IMR-90 (cell line): Measurements from ENCODE around the gene DMRT1. TPM values are rescaled to one million over a fixed set of nuclear protein-coding genes. Genes with fewer than 3 reads are reported as not detected.

Experiments
- ATAC-seq: fragments of 200-7000 bp; cut with Tn5 transposase; 2 replicates; pipeline ENCODE4 v1.9.1; 2020; ENCODE audit warnings: low read depth, mild to moderate bottlenecking, moderate library complexity
- BruUV-seq: library from RNA; stranded (reverse); fragments of 400-500 nt; replicated peaks from 2 replicates; lab custom pipeline; 2021; lab: Mats Ljungman, UMichigan
- CTCF ChIA-PET: fragments of 300-600 bp; formaldehyde crosslinking; extraction: SDS; loops from one replicate; lab custom pipeline; 2021; ENCODE audit warnings: antibody characterized with exemption; lab: Yijun Ruan, JAX
- POLR2A ChIA-PET: fragments of 300-600 bp; sonication (Branson Sonifier 250); formaldehyde crosslinking; loops from one replicate; lab custom pipeline; 2022; ENCODE audit warnings: antibody characterized with exemption; ENCODE audit not compliant: unreplicated experiment; lab: Charles Lee
- DNase-seq: peaks from one replicate; pipeline ENCODE4 v3.0.0; 2013
- H2AFZ ChIP-seq: replicated peaks from 2 replicates; pipeline ENCODE3; 2013; ENCODE audit warnings: low read length, mild to moderate bottlenecking; ENCODE audit not compliant: poor library complexity
- H2AK5ac ChIP-seq: 2 replicates; pipeline ENCODE4 v1.6.1; 2013; ENCODE audit warnings: low read depth, low read length, inconsistent platforms
- H2AK9ac ChIP-seq: replicated peaks from 2 replicates; pipeline ENCODE3; 2013; ENCODE audit warnings: mild to moderate bottlenecking, low read depth, low read length, moderate library complexity; ENCODE audit not compliant: poor library complexity
- H2BK120ac ChIP-seq: 2 replicates; pipeline ENCODE4 v1.6.1; 2013; ENCODE audit warnings: low read depth, low read length, inconsistent platforms
- H2BK15ac ChIP-seq: 3 replicates; pipeline ENCODE4 v1.6.1; 2013; ENCODE audit warnings: low read depth, low read length, inconsistent platforms
- H2BK20ac ChIP-seq: 2 replicates; pipeline ENCODE4 v1.6.1; 2013; ENCODE audit warnings: low read depth, mild to moderate bottlenecking, inconsistent platforms, low read length, moderate library complexity
- H2BK5ac ChIP-seq: 2 replicates; pipeline ENCODE4 v1.6.1; 2013; ENCODE audit warnings: mild to moderate bottlenecking, low read depth, low read length, inconsistent platforms; ENCODE audit not compliant: poor library complexity, severe bottlenecking
- H3K14ac ChIP-seq: replicated peaks from 2 replicates; pipeline ENCODE4 v1.6.1; 2013; ENCODE audit warnings: low read depth, low read length, inconsistent platforms
- H3K18ac ChIP-seq: 2 replicates; pipeline ENCODE4 v1.6.1; 2013; ENCODE audit warnings: low read depth, low read length, control low read depth
- H3K23ac ChIP-seq: 2 replicates; pipeline ENCODE4 v1.6.1; 2013; ENCODE audit warnings: low read depth, low read length, inconsistent platforms
- H3K27ac ChIP-seq: 2 replicates; pipeline ENCODE4 v1.5.1; 2013; ENCODE audit warnings: mild to moderate bottlenecking, control low read depth, low read length; ENCODE audit not compliant: insufficient read depth
- H3K27me3 ChIP-seq: 2 replicates; pipeline ENCODE4 v1.6.1; 2013; ENCODE audit warnings: low read length; ENCODE audit not compliant: control insufficient read depth, insufficient read depth
- H3K36me3 ChIP-seq: 2 replicates; pipeline ENCODE4 v1.6.1; 2013; ENCODE audit warnings: low read length, mixed read lengths; ENCODE audit not compliant: control insufficient read depth, insufficient read depth
- H3K4ac ChIP-seq: 2 replicates; pipeline ENCODE4 v1.6.1; 2013; ENCODE audit warnings: low read depth, low read length, inconsistent platforms
- H3K4me1 ChIP-seq: 2 replicates; pipeline ENCODE4 v1.6.1; 2013; ENCODE audit warnings: low read length, mixed read lengths; ENCODE audit not compliant: control insufficient read depth, insufficient read depth
- H3K4me2 ChIP-seq: 2 replicates; pipeline ENCODE4 v1.6.1; 2013; ENCODE audit warnings: low read depth, mild to moderate bottlenecking, control low read depth, low read length, moderate library complexity
- H3K4me3 ChIP-seq: 2 replicates; pipeline ENCODE4 v1.5.1; 2013; ENCODE audit warnings: low read depth, mild to moderate bottlenecking, control low read depth, low read length, moderate library complexity; ENCODE audit not compliant: insufficient read depth
- H3K56ac ChIP-seq: 2 replicates; pipeline ENCODE4 v1.6.1; 2013; ENCODE audit warnings: low read length, inconsistent platforms; ENCODE audit not compliant: insufficient read depth; ENCODE audit errors: extremely low read depth
- H3K79me1 ChIP-seq, 2 experiments: 2 replicates each; pipeline ENCODE4 v1.6.1; 2013; ENCODE audit warnings: low read length in 2 of 2, inconsistent platforms in 1 of 2, low read depth in 1 of 2
- H3K9ac ChIP-seq: 2 replicates; pipeline ENCODE4 v1.6.1; 2013; ENCODE audit warnings: low read depth, low read length, control low read depth
- H3K9me1 ChIP-seq: 2 replicates; pipeline ENCODE4 v1.6.1; 2013; ENCODE audit warnings: low read length, inconsistent platforms; ENCODE audit not compliant: insufficient read depth
- H3K9me3 ChIP-seq: 2 replicates; pipeline ENCODE4 v1.6.1; 2013; ENCODE audit warnings: low read length; ENCODE audit not compliant: control insufficient read depth, insufficient read depth
- H4K20me1 ChIP-seq: 2 replicates; pipeline ENCODE4 v1.6.1; 2013; ENCODE audit warnings: low read length, inconsistent platforms; ENCODE audit not compliant: insufficient read depth
- H4K5ac ChIP-seq: 2 replicates; pipeline ENCODE4 v1.6.1; 2013; ENCODE audit warnings: mild to moderate bottlenecking, low read depth, low read length, control low read depth
- H4K8ac ChIP-seq, 2 experiments: 2 replicates each; pipeline ENCODE4 v1.6.1; 2013; ENCODE audit warnings: low read depth in 2 of 2, low read length in 2 of 2, control low read depth in 1 of 2, inconsistent platforms in 1 of 2
- H4K91ac ChIP-seq: 2 replicates; pipeline ENCODE4 v1.6.1; 2013; ENCODE audit warnings: low read depth, low read length, inconsistent platforms; ENCODE audit not compliant: insufficient read depth
- BHLHE40 ChIP-seq: fragments of 150-350 bp; IDR thresholded peaks from 2 replicates; pipeline ENCODE4 v1.6.1; 2016; ENCODE audit warnings: mild to moderate bottlenecking, low read depth, low read length
- FOS ChIP-seq: fragments of 150-350 bp; IDR thresholded peaks from 2 replicates; pipeline ENCODE4 v1.6.1; 2016; ENCODE audit warnings: low read depth, low read length
- MAZ ChIP-seq: IDR thresholded peaks from 2 replicates; pipeline ENCODE4 v1.6.1; 2012; ENCODE audit warnings: low read depth, mild to moderate bottlenecking, low read length, improper control_type of control experiment, moderate library complexity, borderline replicate concordance
- NFE2L2 ChIP-seq: fragments of 150-350 bp; IDR thresholded peaks from 2 replicates; pipeline ENCODE4 v1.6.1; 2016; ENCODE audit warnings: low read depth, mild to moderate bottlenecking, low read length
- POLR2A ChIP-seq: IDR thresholded peaks from 2 replicates; pipeline ENCODE4 v1.6.1; 2012; ENCODE audit warnings: mild to moderate bottlenecking, low read depth, low read length
- RAD21 ChIP-seq: IDR thresholded peaks from 2 replicates; pipeline ENCODE4 v1.6.1; 2012; ENCODE audit warnings: low read length, improper control_type of control experiment
- RCOR1 ChIP-seq: IDR thresholded peaks from 2 replicates; pipeline ENCODE4 v1.6.1; 2012; ENCODE audit warnings: mild to moderate bottlenecking, low read length, improper control_type of control experiment; ENCODE audit not compliant: insufficient replicate concordance
- SMC3 ChIP-seq: fragments of 150-350 bp; IDR thresholded peaks from 2 replicates; pipeline ENCODE4 v1.6.1; 2016; ENCODE audit warnings: low read depth, mild to moderate bottlenecking, antibody characterized with exemption, low read length, moderate library complexity
- WGBS, 2 experiments: methylation state at CpG; one replicate each; pipeline versions ENCODE4 v1.1.5 to v1.1.7; 2013; ENCODE audit warnings: missing lambda C conversion rate in 2 of 2; ENCODE audit not compliant: insufficient read length in 1 of 2; ENCODE audit errors: extremely low coverage in 2 of 2; 5-methylcytosine and 5-hydroxymethylcytosine counted together
- dilution Hi-C: fragments of 300-500 bp; cut with HindIII; formaldehyde crosslinking; loops from one replicate; pipeline ENCODE4 v1.14.3; 2018; ENCODE audit warnings: low sequenced_read_pairs; ENCODE audit not compliant: unreplicated experiment
- in situ Hi-C: fragments of 300-500 bp; cut with MboI; formaldehyde crosslinking; loops from 3 replicates; pipeline ENCODE4 v1.14.3; 2019; ENCODE audit warnings: low sequenced_read_pairs, inconsistent platforms, mixed read lengths
- intact Hi-C: fragments of 100-400 bp; cut with micrococcal nuclease; formaldehyde crosslinking; loops from 2 replicates; pipeline ENCODE4 v1.10.0; 2022
- polyA plus RNA-seq, 3 experiments: library from polyadenylated mRNA; depleted of rRNA; stranded (reverse); fragments of >200 nt; gene quantifications; 2 replicates each; pipeline ENCODE4 v1.2.3, GENCODE V29; 2012; ENCODE audit warnings: low replicate concordance in 1 of 3
- total RNA-seq: library from RNA; depleted of rRNA; stranded (reverse); fragments of >200 nt; gene quantifications from 2 replicates; pipeline ENCODE4 v1.2.3, GENCODE V29; 2012
- TF ChIP-seq, protein P1 (sequence below): conservative IDR thresholded peaks from 2 replicates; pipeline ENCODE4 v1.5.1; 2012; ENCODE audit warnings: mild to moderate bottlenecking, low read depth, low read length, improper control_type of control experiment
- TF ChIP-seq, protein P2 (sequence below): fragments of 150-350 bp; IDR thresholded peaks from 2 replicates; pipeline ENCODE4 v1.6.1; 2017; ENCODE audit warnings: mild to moderate bottlenecking, antibody characterized with exemption, low read length, low read depth

Gene DMRT1
- total and polyA plus RNA-seq, 2 of the 4 experiments (the other 2 are of a cell fraction) = not detected

DNA sequence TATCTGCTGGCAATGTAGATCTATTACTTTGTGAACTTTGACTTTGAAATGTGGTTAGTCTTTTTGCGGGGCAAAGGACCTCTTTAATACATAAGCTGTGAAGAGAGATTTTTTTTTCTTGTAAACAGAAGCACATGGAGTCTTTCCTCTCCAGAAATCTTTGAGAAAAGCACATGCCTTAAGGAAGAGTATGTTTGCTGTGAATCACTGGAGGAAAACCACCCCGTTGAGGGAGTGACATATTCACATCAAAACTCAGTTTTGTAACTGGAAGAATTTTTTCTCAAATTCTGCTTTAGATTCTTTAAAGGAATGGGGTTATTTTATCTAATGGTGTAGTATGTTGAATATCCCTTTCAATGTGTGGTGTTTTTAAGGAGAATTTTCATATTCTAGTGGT, 138.5 kb downstream of the DMRT1 start:
- Histone ChIP-seq H3K4ac (no peak overlapping the region), H3K18ac (no peak overlapping the region), H4K91ac (no peak overlapping the region), H2AK5ac (no peak overlapping the region), H3K4me1 (no peaks in the 10 kb centered on the region), H3K4me3 (no peak overlapping the region), H3K56ac (no peak overlapping the region), H4K20me1 (no peaks in the 10 kb centered on the region), H2AK9ac (no peak overlapping the region), H3K9ac (no peak overlapping the region), H2BK20ac (no peak overlapping the region), H3K4me2 (no peak overlapping the region), H3K9me1 (no peaks in the 10 kb centered on the region), H3K36me3 (no peaks in the 10 kb centered on the region), H2BK15ac (no peak overlapping the region), H4K5ac (no peak overlapping the region), H2BK120ac (no peak overlapping the region), H4K8ac (no peak overlapping the region), H3K27me3 (peaks cover 64% of the 10 kb centered on the region), H3K14ac (no peak overlapping the region), H2AFZ (no peak overlapping the region), H3K9me3 (no peaks in the 10 kb centered on the region), H3K27ac (no peak overlapping the region), H2BK5ac (no peak overlapping the region), H3K79me1 (no peaks in the 10 kb centered on the region), H3K23ac (no peak overlapping the region)
- dilution Hi-C loops = no loop called here
- in situ Hi-C loops = no loop called here
- DNase-seq (no peak), ATAC-seq (no peak)
- no TSS peak for BruUV-seq
- TF ChIP-seq NFE2L2 = no peak
- no peak for TF ChIP-seq POLR2A
- TF ChIP-seq MAZ = no peak
- TF ChIP-seq BHLHE40 = no peak
- TF ChIP-seq, protein P1, sequence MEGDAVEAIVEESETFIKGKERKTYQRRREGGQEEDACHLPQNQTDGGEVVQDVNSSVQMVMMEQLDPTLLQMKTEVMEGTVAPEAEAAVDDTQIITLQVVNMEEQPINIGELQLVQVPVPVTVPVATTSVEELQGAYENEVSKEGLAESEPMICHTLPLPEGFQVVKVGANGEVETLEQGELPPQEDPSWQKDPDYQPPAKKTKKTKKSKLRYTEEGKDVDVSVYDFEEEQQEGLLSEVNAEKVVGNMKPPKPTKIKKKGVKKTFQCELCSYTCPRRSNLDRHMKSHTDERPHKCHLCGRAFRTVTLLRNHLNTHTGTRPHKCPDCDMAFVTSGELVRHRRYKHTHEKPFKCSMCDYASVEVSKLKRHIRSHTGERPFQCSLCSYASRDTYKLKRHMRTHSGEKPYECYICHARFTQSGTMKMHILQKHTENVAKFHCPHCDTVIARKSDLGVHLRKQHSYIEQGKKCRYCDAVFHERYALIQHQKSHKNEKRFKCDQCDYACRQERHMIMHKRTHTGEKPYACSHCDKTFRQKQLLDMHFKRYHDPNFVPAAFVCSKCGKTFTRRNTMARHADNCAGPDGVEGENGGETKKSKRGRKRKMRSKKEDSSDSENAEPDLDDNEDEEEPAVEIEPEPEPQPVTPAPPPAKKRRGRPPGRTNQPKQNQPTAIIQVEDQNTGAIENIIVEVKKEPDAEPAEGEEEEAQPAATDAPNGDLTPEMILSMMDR = no peak
- no peak for TF ChIP-seq FOS
- TF ChIP-seq, protein P2, sequence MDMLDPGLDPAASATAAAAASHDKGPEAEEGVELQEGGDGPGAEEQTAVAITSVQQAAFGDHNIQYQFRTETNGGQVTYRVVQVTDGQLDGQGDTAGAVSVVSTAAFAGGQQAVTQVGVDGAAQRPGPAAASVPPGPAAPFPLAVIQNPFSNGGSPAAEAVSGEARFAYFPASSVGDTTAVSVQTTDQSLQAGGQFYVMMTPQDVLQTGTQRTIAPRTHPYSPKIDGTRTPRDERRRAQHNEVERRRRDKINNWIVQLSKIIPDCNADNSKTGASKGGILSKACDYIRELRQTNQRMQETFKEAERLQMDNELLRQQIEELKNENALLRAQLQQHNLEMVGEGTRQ = no peak
- TF ChIP-seq RAD21 = no peak
- no peak for TF ChIP-seq RCOR1
- no peak for TF ChIP-seq SMC3
- ChIA-PET POLR2A (no interaction called here), CTCF (no interaction called here)
- intact Hi-C loops = loop anchor here (2.0 kb wide), 1 partner anchor 61 kb away; no protein-coding TSS in a partner anchor
- WGBS, 2 experiments = no CpG with 5 or more reads among the region's 2 CpGs
